ENCODE data around the gene OSBPL8.

- TF ChIP-seq CTCF (IDR thresholded peaks at IDR 0.05; ENCODE audit: low read length) (no peak), EZH2 (IDR thresholded peaks at IDR 0.05; ENCODE audit: borderline replicate concordance, low read length) (no peak)
Observed at GRCh38 chr12:76424941-76425340, 134.6 kb downstream of the OSBPL8 start.
